Right kidney (tissue), 9 donors: Measurements from ENCODE around the gene AZU1.

Experiments used
- DNase-seq: peaks from one replicate; pipeline ENCODE4 v3.0.0-alpha.2; 2016
- long read RNA-seq, 8 donors: transcript quantifications; one replicate each; lab custom pipeline, GENCODE V29; 2026

The AZU1 gene, protein sequence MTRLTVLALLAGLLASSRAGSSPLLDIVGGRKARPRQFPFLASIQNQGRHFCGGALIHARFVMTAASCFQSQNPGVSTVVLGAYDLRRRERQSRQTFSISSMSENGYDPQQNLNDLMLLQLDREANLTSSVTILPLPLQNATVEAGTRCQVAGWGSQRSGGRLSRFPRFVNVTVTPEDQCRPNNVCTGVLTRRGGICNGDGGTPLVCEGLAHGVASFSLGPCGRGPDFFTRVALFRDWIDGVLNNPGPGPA
- long read RNA-seq, donor 1: 0 reads
- long read RNA-seq, donor 2: 0 reads
- long read RNA-seq, donor 3: 0 reads
- long read RNA-seq, donor 4: 0 reads
- long read RNA-seq, donor 5: 0 reads
- long read RNA-seq, donor 6: 0 reads
- long read RNA-seq, donor 7: 0 reads
- long read RNA-seq, donor 8: 0 reads

DNA sequence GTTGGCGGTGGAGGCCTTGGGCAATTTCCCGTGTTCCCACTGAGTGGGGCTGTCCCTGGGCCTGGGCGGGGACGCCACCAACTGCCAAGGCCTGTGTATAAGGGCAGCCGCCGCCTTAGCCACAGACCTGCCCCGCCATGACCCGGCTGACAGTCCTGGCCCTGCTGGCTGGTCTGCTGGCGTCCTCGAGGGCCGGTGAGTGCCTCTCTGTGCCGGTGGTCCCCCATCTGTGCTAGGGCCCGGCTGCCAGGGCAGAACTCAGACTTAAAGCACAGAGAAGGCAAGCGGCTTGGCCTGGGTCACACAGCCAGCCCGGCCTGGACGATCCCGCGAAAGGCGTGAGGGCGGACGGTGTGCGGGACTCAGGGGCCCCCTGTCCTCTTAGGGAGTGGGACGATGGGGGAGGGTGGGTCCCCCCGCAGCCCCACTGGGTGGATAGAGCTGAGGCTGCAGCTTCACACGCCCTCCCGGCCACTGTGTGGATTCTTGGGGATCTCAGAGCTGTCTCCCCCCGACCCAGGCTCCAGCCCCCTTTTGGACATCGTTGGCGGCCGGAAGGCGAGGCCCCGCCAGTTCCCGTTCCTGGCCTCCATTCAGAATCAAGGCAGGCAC is at the start of gene AZU1:
AZU1 (plus strand) TSS at position 128 of the 612 bp plus-strand sequence; CDS start at position 138, 10 bp downstream.
- no peak for DNase-seq

DNA sequence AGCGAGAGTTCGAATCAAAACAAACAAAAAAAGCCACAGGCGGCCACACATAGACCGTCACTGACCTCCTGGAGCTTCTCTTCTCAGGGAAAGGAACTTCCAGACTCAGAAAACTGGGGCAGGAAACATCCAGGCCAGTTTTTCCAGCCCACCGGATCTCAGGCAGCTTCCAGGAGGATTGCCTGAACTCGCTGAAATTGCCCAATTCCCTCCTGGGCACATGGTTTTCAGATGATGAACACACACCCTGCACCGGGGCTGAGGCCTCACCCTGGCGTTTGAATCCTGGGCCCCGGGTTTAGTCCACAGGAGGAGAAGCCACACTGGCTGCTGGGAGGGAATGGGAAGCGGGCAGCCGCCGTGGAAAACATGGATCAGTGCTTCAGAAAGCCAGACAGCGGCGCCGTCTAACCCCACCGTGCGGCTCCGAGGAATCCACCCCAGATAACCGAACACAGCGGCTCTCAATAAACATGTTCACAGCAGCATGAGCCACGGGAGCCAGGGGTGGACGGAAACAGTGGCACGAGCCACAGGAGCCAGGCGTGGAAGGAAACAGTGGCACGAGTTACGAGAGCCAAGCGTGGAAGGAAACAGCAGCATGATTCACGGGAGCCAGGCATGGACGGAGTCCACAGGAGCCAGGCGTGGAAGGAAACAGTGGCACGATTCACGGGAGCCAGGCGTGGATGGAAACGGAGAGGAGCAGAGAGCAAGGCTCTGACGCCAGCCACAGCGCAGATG is 48.6 kb upstream of the AZU1 start:
- peak; percentile 71 for DNase-seq

- DNase-seq: no peak
Measured at GRCh38 chr19:780935-781334, 46.7 kb upstream of the AZU1 start.

DNA sequence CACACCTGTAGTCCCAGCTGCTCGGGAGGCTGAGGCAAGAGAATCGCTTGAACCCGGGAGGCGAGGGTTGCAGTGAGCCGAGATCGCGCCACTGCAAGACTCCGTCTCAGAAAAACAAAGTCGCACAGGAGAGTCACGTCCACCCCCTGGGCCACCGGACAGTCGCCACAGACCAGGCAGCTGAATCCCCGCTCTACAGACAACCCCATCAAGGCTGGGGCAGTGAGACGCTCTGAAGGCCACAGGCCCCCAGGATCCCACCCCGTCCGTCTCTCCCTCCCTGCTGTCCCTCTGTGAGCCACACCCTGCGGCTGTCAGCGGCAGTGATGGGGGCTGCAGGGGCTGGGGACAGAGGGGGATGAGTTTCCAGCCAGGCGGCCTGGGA is 45.8 kb upstream of the AZU1 start:
- no peak for DNase-seq

DNA sequence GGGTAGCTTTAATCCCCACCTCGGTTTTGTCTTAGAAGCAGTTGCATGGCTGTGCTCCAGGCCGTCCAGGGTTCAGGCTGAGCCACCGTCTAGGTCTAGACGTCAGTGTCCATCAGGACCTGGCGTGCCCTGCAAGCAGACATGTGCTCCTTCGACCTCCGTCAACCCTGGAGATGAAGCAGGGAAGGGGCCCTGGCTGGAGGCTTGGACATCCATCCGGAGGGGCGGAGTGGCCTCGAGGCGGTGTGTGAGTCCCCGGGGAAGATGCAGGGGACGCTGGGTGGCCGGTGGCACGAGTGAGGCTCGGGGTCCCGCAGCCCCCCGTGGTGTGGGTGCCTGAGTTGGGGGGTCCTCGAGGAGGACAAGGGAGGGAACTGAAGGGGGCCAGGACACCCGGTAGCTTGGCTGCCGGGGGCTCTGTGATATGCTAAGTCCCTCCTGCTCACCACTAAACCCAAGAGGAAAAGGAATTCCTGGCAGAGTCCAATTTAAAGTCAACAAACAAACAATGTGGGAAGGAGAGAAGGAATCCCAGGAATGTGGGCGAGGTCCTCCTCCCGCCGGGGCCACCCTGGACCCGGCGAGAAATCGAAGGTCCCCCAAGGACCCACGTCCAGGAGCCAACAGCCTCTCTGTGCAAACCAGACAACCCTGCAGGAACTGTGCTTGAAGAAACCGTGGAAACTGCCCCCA is 45.3 kb upstream of the AZU1 start:
- peak; percentile 75 for DNase-seq

GRCh38 chr19:782878-783668 is 44.6 kb upstream of the AZU1 start:
- peak; percentile 71 for DNase-seq

- no peak for DNase-seq
Measured at GRCh38 chr19:784541-784940, 43.1 kb upstream of the AZU1 start.

GRCh38 chr19:787536-787935 is 40.1 kb upstream of the AZU1 start:
- DNase-seq: no peak

GRCh38 chr19:788686-788982 is 39.0 kb upstream of the AZU1 start:
- no peak for DNase-seq

DNA sequence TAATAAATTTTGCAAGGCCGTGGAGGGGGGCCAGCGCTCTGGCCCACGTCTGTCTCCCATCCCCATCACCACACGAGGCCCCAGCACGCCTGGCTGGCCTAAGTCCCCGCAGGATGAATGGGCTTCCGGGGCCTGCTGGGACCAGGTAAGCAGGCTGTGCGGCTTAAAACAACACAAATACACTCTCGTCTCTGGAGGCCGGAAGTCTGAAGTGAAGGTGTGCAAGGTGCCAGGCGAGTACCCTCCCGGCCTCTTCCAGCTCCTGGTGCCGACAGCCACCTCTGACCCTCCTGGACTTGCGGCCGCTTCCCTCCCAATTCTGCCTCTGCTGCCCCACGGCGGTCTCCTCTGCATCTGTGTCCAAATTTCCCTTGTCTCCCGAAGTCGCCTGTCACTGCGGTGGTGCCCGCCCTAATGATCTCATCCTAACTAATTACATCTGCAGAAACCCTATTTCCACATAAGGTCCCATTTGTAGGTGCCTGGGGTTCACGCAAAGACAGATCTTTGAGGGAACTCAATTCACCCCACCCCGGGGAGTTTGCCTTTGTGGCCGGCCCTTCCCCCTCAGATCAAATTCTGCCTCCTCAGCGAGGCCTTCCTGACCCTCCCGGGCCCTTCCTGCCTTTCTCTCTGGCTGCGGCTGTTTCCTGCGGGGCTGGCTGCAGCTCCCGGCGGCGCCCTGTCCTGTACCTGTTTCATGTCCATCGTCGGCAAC is 38.5 kb upstream of the AZU1 start:
- peak; percentile 74 for DNase-seq

DNA sequence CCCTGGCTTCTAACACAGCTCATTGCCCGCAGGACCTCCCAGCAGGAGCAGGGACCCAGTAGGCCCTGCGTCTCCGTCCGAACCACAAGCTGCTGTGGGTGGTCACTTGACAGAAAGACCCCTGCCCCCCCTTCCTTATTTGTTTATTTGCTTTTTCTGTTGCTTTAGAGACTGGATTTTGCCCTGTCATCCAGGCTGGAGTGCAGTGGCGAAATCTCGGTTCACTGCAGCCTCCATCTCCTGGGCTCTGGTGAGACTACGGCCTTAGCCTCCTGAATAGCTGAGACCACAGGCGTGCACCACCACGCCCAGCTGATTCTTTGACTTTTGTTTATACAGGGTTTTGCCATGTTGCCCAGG is 38.0 kb upstream of the AZU1 start:
- DNase-seq: no peak

GRCh38 chr19:791007-791566 is 36.5 kb upstream of the AZU1 start:
- DNase-seq: no peak

GRCh38 chr19:791567-792305 is 35.9 kb upstream of the AZU1 start:
- no peak for DNase-seq

DNA sequence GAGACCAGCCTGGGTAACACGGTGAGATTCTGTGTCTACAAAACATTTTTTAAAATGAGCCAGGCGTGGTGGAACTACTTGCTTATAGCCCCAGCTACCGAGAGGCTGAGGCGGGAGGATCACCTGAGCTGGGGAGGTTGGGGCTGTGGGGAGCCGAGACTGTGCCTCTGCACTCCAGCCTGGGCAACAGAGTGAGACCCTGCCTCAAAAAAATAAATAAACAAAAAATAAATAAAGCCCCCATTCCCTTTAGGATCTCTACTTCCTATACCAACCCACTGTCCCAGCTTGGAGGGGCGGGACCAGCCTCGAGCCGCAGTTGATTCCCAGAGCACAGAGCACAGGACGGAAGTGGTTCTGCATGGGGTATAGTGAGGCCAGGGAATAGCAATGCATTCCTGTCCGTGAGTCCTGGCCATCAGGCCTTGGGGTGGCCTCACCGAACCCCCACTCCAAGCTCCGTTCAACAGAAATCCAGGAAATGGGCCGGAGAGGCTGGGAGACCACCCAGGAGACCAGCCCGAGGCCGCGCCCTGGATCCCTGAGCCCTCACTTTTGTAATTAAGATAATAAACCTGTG is 35.2 kb upstream of the AZU1 start:
- no peak for DNase-seq

DNA sequence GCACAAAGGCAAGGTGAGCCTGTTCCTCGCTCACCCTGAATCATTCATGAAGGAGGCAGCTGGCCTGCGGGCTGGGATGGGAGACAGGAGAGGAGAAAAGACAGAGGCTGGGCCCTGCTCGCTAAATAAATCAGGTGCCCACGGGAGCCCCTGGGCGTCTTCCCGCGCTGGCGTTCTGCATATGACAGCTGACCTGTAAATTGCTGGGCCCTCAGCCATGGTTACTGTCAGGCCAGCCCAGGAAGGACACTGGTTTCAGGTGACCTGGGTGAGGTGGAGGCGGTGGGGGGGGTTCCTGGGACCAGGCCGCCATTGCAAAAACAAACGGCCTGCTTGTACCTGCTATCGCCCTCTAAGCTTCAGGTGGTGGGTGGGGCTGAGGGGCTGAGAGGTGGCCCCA is 33.8 kb upstream of the AZU1 start:
- DNase-seq: no peak

DNA sequence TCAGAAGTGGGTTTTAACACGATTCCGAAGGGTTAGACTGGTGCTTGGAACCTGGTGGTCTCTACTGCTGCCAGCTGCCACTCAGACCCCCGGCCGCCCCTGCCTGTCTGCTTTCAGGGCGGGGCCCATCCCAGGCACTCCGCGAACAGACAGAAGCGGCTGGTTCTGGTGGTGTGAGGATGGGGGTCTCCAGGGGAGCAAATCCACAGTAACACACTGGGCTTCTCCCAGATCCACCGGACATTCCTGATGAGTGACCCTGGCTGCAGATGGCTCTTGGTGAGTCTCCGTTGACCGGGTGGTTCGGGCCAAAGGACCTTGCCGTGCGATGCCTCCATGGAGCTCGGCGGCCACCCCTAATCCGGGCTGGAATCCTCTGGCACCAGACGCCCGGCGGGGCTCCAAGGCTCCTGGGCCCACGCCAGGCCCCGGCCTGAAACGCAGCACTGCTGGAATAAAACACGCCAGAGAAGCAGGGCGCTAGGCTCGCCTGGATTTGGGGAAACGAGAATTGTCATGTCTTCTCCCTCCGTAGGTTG is 32.5 kb upstream of the AZU1 start:
- no peak for DNase-seq

- DNase-seq: no peak
Measured at GRCh38 chr19:795691-796581, 31.7 kb upstream of the AZU1 start.

- peak; percentile 95 for DNase-seq
Measured at GRCh38 chr19:796692-797527, 30.7 kb upstream of the AZU1 start, which contains the start of gene PTBP1. Gene PTBP1, plus strand, starts transcription at chr19:797452. Its CDS starts 46 bp downstream, at chr19:797498.
